ENCODE data around the gene EFNA5. TPM values are rescaled to one million over a fixed set of nuclear protein-coding genes. Genes with fewer than 3 reads are reported as not detected.

The EFNA5 gene
- total and polyA plus RNA-seq, 2 experiments from 2014 or later = 7.5 to 10.1 TPM

DNA sequence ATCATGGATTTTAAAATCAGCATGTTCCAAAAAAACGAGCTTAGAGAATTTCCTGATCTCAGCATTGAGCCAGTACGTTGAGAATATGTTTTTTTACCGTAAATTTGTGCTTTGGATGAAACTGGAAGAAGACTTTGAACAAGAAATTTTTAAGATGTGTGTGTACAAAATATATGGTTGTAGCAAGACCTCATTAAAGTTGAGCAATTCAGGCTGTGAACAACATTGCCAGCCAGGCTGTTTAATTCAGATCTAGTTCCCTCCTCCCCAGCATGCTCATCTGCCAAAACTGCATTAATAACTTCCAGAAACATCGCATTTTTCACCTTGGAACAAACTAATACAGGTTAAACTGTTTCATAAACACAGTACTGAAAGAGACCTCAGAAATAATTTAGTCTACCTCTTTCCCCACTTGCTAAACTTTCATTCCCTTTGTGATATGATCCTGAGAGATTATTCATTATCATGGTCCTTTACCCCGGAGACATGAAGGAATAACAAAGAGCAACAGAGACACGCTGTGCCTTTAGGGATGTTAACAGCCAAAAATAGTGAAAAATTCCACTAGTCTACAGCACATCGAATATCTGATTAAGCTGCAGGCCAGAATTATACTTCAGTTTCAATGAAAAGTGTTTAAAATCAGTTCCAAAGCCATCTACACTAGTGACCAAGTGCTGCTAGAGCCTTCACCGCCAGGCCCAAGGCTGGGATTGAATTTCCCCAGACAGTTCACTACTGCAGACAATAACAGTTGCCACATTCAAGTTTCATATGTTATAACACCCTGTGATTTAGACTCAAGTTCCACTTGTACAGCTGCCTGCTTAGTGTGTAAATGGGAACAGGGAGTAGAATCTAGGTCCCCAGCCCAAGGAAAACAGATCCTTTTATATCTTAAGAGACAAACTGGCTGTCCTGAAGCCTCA lies 89.6 kb downstream of the EFNA5 start:
- Mint-ChIP-seq H3K4me1 (peaks cover 33% of the 10 kb centered on the region), H3K4me3 (no peak overlapping the region), H3K9me3 (no peaks in the 10 kb centered on the region), H3K27ac (peak overlapping the region; percentile 17; the same call in 1 of the 2 replicates), H3K36me3 (ENCODE audit: low read depth) (no peaks in the 10 kb centered on the region), H3K27me3 (ENCODE audit: insufficient read depth, low read depth, poor library complexity) (no peaks in the 10 kb centered on the region)
- Histone ChIP-seq H3F3A (replicated peaks; ENCODE audit: low read depth) (no peaks in the 10 kb centered on the region), H3K27me3 (ENCODE audit: insufficient read depth) (no peaks in the 10 kb centered on the region), H3K27ac (ENCODE audit: low read depth) (no peak overlapping the region), H4K20me1 (replicated peaks; ENCODE audit: insufficient read depth) (no peaks in the 10 kb centered on the region), H3K79me2 (replicated peaks; ENCODE audit: insufficient read depth) (peaks cover 16% of the 10 kb centered on the region; the same call in 1 of the 2 replicates), H3K4me3 (no peak overlapping the region), H2AFZ (no peak overlapping the region), H3K4me1 (ENCODE audit: insufficient read depth) (peaks cover 20% of the 10 kb centered on the region), H3K36me3 (ENCODE audit: insufficient read depth) (no peaks in the 10 kb centered on the region), H3K9me2 (ENCODE audit: insufficient read depth) (no peaks in the 10 kb centered on the region), H3K4me2 (no peak overlapping the region)
- TF ChIP-seq ZNF331 (CRISPR knock-in tag; IDR thresholded peaks at IDR 0.05; ENCODE audit: low read depth) = no peak
- no peak for TF ChIP-seq EZH2 (IDR thresholded peaks at IDR 0.05; ENCODE audit: low read depth, unreplicated experiment)
- TF ChIP-seq NANOG (IDR thresholded peaks at IDR 0.05; ENCODE audit: borderline replicate concordance) = no peak
- DNase-seq (ENCODE audit: low spot score) = no peak
- ATAC-seq = no peak

DNA sequence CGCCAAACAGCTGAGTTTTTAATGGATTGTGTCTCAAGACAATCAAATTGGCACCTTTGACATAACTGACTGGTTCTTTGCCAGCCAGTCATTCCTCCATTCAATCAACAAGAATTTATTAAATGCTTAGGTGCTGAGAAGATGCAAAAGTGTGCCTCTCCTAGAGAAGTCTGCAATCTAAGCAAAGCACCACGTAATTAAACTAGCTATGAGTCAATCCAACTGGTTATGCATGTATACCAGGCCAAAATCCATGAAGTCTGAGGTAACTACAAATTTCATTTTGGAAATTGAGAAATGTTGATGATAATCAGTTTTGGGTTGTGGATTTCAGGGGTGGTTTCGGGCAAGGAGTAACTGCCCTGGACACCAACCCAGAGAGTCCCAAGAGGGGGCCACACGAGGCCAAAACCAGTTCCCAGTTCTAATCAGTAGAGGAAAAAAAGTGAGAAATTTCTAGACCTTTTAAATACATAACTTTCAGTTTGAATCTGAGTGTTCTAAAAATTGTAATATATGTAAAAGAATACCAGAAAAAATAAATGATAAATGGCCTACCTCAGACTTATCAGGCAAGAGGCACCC lies 92.6 kb downstream of the EFNA5 start:
- Histone ChIP-seq H3K4me2 (peak overlapping the region; percentile 52; the same call in 1 of the 2 replicates), H3K36me3 (ENCODE audit: insufficient read depth) (no peaks in the 10 kb centered on the region), H4K20me1 (replicated peaks; ENCODE audit: insufficient read depth) (no peaks in the 10 kb centered on the region), H3K27me3 (ENCODE audit: insufficient read depth) (no peaks in the 10 kb centered on the region), H2AFZ (no peak overlapping the region), H3K27ac (ENCODE audit: low read depth) (peak overlapping the region; percentile 67; the same call in 1 of the 2 replicates), H3K9me2 (ENCODE audit: insufficient read depth) (no peaks in the 10 kb centered on the region), H3K4me1 (ENCODE audit: insufficient read depth) (peaks cover 28% of the 10 kb centered on the region), H3K4me3 (no peak overlapping the region), H3K79me2 (replicated peaks; ENCODE audit: insufficient read depth) (peaks cover 23% of the 10 kb centered on the region), H3F3A (replicated peaks; ENCODE audit: low read depth) (no peaks in the 10 kb centered on the region)
- ATAC-seq = no peak
- Mint-ChIP-seq H3K27ac (no peak overlapping the region), H3K36me3 (ENCODE audit: low read depth) (no peaks in the 10 kb centered on the region), H3K4me3 (no peak overlapping the region), H3K27me3 (ENCODE audit: insufficient read depth, low read depth, poor library complexity) (no peaks in the 10 kb centered on the region), H3K4me1 (peaks cover 48% of the 10 kb centered on the region), H3K9me3 (no peaks in the 10 kb centered on the region)
- no peak for DNase-seq (ENCODE audit: low spot score)
- TF ChIP-seq STAT1 (IDR thresholded peaks at IDR 0.05; ENCODE audit: unreplicated experiment) (no peak), ZNF331 (CRISPR knock-in tag; IDR thresholded peaks at IDR 0.05; ENCODE audit: low read depth) (no peak), CREB1 (CRISPR knock-in tag; IDR thresholded peaks at IDR 0.05; ENCODE audit: low read depth) (no peak), ZNF114 (CRISPR knock-in tag; IDR thresholded peaks at IDR 0.05) (no peak), EZH2 (IDR thresholded peaks at IDR 0.05; ENCODE audit: low read depth, unreplicated experiment) (no peak), NANOG (IDR thresholded peaks at IDR 0.05; ENCODE audit: borderline replicate concordance) (no peak), POLR2AphosphoS5 (IDR thresholded peaks at IDR 0.05; ENCODE audit: low read depth) (no peak), EZH2phosphoT487 (IDR thresholded peaks at IDR 0.05; ENCODE audit: unreplicated experiment) (no peak)
- TF ChIP-seq, protein P1, sequence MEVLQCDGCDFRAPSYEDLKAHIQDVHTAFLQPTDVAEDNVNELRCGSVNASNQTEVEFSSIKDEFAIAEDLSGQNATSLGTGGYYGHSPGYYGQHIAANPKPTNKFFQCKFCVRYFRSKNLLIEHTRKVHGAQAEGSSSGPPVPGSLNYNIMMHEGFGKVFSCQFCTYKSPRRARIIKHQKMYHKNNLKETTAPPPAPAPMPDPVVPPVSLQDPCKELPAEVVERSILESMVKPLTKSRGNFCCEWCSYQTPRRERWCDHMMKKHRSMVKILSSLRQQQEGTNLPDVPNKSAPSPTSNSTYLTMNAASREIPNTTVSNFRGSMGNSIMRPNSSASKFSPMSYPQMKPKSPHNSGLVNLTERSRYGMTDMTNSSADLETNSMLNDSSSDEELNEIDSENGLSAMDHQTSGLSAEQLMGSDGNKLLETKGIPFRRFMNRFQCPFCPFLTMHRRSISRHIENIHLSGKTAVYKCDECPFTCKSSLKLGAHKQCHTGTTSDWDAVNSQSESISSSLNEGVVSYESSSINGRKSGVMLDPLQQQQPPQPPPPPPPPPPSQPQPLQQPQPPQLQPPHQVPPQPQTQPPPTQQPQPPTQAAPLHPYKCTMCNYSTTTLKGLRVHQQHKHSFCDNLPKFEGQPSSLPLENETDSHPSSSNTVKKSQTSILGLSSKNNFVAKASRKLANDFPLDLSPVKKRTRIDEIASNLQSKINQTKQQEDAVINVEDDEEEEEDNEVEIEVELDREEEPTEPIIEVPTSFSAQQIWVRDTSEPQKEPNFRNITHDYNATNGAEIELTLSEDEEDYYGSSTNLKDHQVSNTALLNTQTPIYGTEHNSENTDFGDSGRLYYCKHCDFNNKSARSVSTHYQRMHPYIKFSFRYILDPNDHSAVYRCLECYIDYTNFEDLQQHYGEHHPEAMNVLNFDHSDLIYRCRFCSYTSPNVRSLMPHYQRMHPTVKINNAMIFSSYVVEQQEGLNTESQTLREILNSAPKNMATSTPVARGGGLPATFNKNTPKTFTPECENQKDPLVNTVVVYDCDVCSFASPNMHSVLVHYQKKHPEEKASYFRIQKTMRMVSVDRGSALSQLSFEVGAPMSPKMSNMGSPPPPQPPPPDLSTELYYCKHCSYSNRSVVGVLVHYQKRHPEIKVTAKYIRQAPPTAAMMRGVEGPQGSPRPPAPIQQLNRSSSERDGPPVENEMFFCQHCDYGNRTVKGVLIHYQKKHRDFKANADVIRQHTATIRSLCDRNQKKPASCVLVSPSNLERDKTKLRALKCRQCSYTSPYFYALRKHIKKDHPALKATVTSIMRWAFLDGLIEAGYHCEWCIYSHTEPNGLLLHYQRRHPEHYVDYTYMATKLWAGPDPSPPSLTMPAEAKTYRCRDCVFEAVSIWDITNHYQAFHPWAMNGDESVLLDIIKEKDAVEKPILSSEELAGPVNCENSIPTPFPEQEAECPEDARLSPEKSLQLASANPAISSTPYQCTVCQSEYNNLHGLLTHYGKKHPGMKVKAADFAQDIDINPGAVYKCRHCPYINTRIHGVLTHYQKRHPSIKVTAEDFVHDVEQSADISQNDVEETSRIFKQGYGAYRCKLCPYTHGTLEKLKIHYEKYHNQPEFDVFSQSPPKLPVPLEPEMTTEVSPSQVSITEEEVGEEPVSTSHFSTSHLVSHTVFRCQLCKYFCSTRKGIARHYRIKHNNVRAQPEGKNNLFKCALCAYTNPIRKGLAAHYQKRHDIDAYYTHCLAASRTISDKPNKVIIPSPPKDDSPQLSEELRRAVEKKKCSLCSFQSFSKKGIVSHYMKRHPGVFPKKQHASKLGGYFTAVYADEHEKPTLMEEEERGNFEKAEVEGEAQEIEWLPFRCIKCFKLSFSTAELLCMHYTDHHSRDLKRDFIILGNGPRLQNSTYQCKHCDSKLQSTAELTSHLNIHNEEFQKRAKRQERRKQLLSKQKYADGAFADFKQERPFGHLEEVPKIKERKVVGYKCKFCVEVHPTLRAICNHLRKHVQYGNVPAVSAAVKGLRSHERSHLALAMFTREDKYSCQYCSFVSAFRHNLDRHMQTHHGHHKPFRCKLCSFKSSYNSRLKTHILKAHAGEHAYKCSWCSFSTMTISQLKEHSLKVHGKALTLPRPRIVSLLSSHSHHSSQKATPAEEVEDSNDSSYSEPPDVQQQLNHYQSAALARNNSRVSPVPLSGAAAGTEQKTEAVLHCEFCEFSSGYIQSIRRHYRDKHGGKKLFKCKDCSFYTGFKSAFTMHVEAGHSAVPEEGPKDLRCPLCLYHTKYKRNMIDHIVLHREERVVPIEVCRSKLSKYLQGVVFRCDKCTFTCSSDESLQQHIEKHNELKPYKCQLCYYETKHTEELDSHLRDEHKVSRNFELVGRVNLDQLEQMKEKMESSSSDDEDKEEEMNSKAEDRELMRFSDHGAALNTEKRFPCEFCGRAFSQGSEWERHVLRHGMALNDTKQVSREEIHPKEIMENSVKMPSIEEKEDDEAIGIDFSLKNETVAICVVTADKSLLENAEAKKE (CRISPR knock-in tag; IDR thresholded peaks at IDR 0.05) = no peak
- TF ChIP-seq, protein P2, sequence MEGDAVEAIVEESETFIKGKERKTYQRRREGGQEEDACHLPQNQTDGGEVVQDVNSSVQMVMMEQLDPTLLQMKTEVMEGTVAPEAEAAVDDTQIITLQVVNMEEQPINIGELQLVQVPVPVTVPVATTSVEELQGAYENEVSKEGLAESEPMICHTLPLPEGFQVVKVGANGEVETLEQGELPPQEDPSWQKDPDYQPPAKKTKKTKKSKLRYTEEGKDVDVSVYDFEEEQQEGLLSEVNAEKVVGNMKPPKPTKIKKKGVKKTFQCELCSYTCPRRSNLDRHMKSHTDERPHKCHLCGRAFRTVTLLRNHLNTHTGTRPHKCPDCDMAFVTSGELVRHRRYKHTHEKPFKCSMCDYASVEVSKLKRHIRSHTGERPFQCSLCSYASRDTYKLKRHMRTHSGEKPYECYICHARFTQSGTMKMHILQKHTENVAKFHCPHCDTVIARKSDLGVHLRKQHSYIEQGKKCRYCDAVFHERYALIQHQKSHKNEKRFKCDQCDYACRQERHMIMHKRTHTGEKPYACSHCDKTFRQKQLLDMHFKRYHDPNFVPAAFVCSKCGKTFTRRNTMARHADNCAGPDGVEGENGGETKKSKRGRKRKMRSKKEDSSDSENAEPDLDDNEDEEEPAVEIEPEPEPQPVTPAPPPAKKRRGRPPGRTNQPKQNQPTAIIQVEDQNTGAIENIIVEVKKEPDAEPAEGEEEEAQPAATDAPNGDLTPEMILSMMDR (conservative IDR thresholded peaks at IDR 0.05; ENCODE audit: low read depth in 2 of 2) = no peak
